Panc1 (cell line): ENCODE results near the gene DTX2. TPM values are rescaled to one million over a fixed set of nuclear protein-coding genes. Genes with fewer than 3 reads are reported as not detected.

Experiments used
- total RNA-seq: library from RNA; stranded (reverse); gene quantifications from one replicate; pipeline ENCODE4 v1.2.1, GENCODE V29; 2021; ENCODE audit not compliant: unreplicated experiment

The DTX2 gene
- total RNA-seq, 1 experiment from 2014 or later = 27.4 TPM

Other genes starting within 250 kb of the DTX2 start
- gene HSPB1, start 159.0 kb upstream of the DTX2 start, total RNA-seq = 422 TPM
- 210 TPM for gene YWHAG, start 102.7 kb upstream of the DTX2 start, total RNA-seq
- gene SSC4D, start 52.0 kb upstream of the DTX2 start, total RNA-seq = 1.6 TPM
- 23.3 TPM for gene ZP3, start 36.8 kb upstream of the DTX2 start, total RNA-seq
- gene UPK3B, start 48.8 kb downstream of the DTX2 start, total RNA-seq = 9.8 TPM
- not detected for gene SPDYE16, start 81.6 kb downstream of the DTX2 start, total RNA-seq
- 21.8 TPM for gene POMZP3, start 165.6 kb downstream of the DTX2 start, total RNA-seq